ENCODE results near the gene ZNF184.

DNA sequence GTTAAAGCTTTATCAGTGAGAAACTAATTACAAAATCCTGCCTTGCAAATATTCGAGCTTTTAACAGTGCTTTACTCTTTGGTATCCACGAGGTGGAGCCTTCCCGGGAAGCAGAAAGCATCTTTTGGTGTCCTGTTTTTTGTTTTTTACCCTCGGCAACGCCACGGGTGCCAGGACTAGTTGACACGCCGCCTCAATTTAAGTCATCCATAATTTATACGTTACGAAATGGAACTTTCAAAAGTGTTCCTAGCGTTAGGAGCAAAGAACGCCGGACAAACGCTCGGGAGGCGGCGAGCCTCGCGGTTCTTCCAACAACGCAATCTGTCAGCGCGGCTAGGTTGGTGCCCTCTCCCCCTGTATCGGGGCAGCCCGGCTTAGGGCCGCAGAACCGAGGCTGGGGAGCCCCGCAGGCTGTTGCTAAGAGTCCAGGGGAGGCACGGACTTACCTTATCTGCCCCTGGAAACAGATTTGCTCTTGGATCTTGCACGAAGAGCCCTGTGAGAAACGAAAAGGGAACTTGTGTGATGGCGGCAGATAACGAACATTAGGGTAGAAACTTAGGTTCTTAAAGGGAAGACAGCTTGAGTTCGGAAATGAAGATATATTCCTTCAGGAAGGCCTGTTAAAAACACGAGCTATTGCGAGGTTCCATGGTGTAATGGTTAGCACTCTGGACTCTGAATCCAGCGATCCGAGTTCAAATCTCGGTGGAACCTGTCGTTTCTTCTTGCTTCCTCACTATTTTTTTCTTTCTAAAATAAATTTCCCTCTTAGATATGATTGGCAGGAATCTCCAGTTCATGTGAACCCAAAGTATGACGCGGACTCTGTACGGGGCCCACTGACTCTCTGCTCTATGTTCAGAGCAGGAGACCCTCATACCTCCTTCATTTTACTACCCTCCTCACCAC, 46.2 kb upstream of the ZNF184 start:
- TF ChIP-seq EZH2 (IDR thresholded peaks at IDR 0.05; ENCODE audit: low read depth): no peak
- TF ChIP-seq, protein P1, sequence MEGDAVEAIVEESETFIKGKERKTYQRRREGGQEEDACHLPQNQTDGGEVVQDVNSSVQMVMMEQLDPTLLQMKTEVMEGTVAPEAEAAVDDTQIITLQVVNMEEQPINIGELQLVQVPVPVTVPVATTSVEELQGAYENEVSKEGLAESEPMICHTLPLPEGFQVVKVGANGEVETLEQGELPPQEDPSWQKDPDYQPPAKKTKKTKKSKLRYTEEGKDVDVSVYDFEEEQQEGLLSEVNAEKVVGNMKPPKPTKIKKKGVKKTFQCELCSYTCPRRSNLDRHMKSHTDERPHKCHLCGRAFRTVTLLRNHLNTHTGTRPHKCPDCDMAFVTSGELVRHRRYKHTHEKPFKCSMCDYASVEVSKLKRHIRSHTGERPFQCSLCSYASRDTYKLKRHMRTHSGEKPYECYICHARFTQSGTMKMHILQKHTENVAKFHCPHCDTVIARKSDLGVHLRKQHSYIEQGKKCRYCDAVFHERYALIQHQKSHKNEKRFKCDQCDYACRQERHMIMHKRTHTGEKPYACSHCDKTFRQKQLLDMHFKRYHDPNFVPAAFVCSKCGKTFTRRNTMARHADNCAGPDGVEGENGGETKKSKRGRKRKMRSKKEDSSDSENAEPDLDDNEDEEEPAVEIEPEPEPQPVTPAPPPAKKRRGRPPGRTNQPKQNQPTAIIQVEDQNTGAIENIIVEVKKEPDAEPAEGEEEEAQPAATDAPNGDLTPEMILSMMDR (conservative IDR thresholded peaks at IDR 0.05): peak; percentile 86

All from PC-9 (cell line).